Sciatic nerve (tissue), 1 donor: ENCODE measurements around the gene ZNF835. TPM values are rescaled to one million over a fixed set of nuclear protein-coding genes. Genes with fewer than 3 reads are reported as not detected.

Experiments
- total RNA-seq: library from RNA; stranded (reverse); fragmentation: NEBNext Ultra II Directional; extraction: Animal tissue kit (Norgen Biotek cat#: 25700); gene quantifications from one replicate; pipeline ENCODE4 v1.2.1, GENCODE V29; 2021
- donor health status: DM: no; HTN: no; CAD: no.

Gene ZNF835
- total RNA-seq, 1 donor from 2014 or later = 5.1 TPM

Other genes starting within 250 kb of the ZNF835 start
- 12.3 TPM for gene ZNF667, start 194.4 kb downstream of the ZNF835 start, total RNA-seq
- 22.2 TPM for gene ZNF471, start 163.9 kb downstream of the ZNF835 start, total RNA-seq
- 16.0 TPM for gene ZFP28, start 132.8 kb downstream of the ZNF835 start, total RNA-seq
- gene ZNF470, start 104.3 kb downstream of the ZNF835 start, total RNA-seq = 9.2 TPM
- gene ZNF71, start 76.5 kb downstream of the ZNF835 start, total RNA-seq = 7.8 TPM
- gene SMIM17, start 28.6 kb downstream of the ZNF835 start, total RNA-seq = 0.85 TPM
- 14.4 TPM for gene PEG3, start 169.0 kb upstream of the ZNF835 start, total RNA-seq
- 0.76 TPM for gene ZIM2, start 169.0 kb upstream of the ZNF835 start, total RNA-seq